ENCODE measurements around the gene CDC5L.
"Not testable (repeated sequence)": the region's sequence is repeated elsewhere in the genome, so short reads cannot be mapped to it uniquely, and the experiment has no call there.

CDC5L gene

GRCh38 chr6:44342489-44342888 is 45.0 kb upstream of the CDC5L start, which contains the start of gene SPATS1:
Gene SPATS1, plus strand, starts transcription at chr6:44342650. Its CDS starts 446 bp downstream, at chr6:44343096.
- H3K4me1 ChIP-seq (ENCODE audit: insufficient read depth, insufficient read length), result no peaks in the 10 kb centered on the region
- no peaks in the 10 kb centered on the region for H3K27me3 ChIP-seq (ENCODE audit: insufficient read depth, insufficient read length)
- no peaks in the 10 kb centered on the region for H3K36me3 ChIP-seq (ENCODE audit: insufficient read depth, insufficient read length, low read length)
- no peak within 1 kb of the TSS for H3K4me3 ChIP-seq (ENCODE audit: insufficient read length, low read depth)
- TF ChIP-seq SUZ12 (IDR thresholded peaks at IDR 0.05; ENCODE audit: extremely low read depth, insufficient read depth, insufficient read length) (no peak), ZNF274 (IDR thresholded peaks at IDR 0.05; ENCODE audit: low read depth, low read length) (no peak), YY1 (IDR thresholded peaks at IDR 0.05; ENCODE audit: insufficient read depth, insufficient read length) (no peak)
- DNase-seq (ENCODE audit: low read depth, low spot score), result no peak
- H3K9ac ChIP-seq (ENCODE audit: insufficient read length, low read depth), result no peak within 1 kb of the TSS
- no peaks in the 10 kb centered on the region for H3K9me3 ChIP-seq (ENCODE audit: insufficient read depth, low read length)

- H3K4me1 ChIP-seq (ENCODE audit: insufficient read depth, insufficient read length); H3K9ac ChIP-seq (ENCODE audit: insufficient read length, low read depth); H3K36me3 ChIP-seq (ENCODE audit: insufficient read depth, insufficient read length, low read length); H3K27me3 ChIP-seq (ENCODE audit: insufficient read depth, insufficient read length); H3K9me3 ChIP-seq (ENCODE audit: insufficient read depth, low read length); DNase-seq (ENCODE audit: low read depth, low spot score); H3K4me3 ChIP-seq (ENCODE audit: insufficient read length, low read depth): not testable (repeated sequence)
Measured at GRCh38 chr6:44346818-44347217, 40.7 kb upstream of the CDC5L start.

DNA sequence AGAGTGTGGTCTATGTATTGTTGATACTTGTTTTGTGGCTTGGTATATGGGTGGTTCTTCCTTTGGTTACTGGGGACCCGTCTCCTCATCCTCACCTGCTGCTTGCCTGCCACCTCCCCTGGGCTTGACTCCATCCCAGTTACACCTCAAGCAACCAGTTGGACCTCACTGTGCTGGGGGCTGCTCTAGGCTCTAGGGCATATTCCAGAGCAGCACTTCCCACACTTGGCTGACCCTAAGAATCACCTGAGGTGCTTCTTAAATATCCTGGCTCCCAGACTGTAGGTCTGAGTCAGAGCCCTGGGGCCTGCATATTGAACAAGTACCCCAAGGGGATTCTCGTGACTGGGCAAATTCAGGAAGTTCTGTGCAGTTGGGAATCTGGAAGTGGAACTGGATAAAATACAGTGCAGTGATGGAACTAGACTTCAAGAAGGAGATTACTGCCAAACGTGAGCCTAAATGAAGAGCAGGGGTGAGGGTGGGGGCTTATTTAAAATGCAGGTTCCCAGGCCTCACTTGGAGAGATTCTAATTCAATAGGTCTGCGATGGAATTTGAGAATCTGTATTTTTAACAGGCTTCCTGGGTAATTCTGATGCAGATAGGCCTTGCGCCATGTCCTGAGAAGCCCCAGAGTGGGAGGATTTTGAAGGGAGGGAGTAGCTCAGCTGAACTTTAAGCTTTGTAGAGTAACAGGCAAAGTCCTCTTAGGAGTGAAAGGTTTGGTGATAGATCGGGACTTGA is 37.4 kb upstream of the CDC5L start:
- Histone ChIP-seq H3K36me3 (ENCODE audit: insufficient read depth, insufficient read length, low read length) (no peaks in the 10 kb centered on the region), H3K9me3 (ENCODE audit: insufficient read depth, low read length) (no peaks in the 10 kb centered on the region), H3K9ac (ENCODE audit: insufficient read length, low read depth) (no peak overlapping the region), H3K4me3 (ENCODE audit: insufficient read length, low read depth) (no peak overlapping the region), H3K4me1 (ENCODE audit: insufficient read depth, insufficient read length) (peaks cover 4% of the 10 kb centered on the region), H3K27me3 (ENCODE audit: insufficient read depth, insufficient read length) (no peaks in the 10 kb centered on the region)
- DNase-seq (ENCODE audit: low read depth, low spot score), result no peak
- TF ChIP-seq ZNF274 (IDR thresholded peaks at IDR 0.05; ENCODE audit: low read depth, low read length), result no peak
- no peak for TF ChIP-seq YY1 (IDR thresholded peaks at IDR 0.05; ENCODE audit: insufficient read depth, insufficient read length)
- no peak for TF ChIP-seq SUZ12 (IDR thresholded peaks at IDR 0.05; ENCODE audit: extremely low read depth, insufficient read depth, insufficient read length)

GRCh38 chr6:44350650-44350994 is 36.9 kb upstream of the CDC5L start:
- not testable (repeated sequence) for H3K27me3 ChIP-seq (ENCODE audit: insufficient read depth, insufficient read length); H3K9me3 ChIP-seq (ENCODE audit: insufficient read depth, low read length); DNase-seq (ENCODE audit: low read depth, low spot score); H3K36me3 ChIP-seq (ENCODE audit: insufficient read depth, insufficient read length, low read length); H3K9ac ChIP-seq (ENCODE audit: insufficient read length, low read depth); H3K4me1 ChIP-seq (ENCODE audit: insufficient read depth, insufficient read length); H3K4me3 ChIP-seq (ENCODE audit: insufficient read length, low read depth)

DNA sequence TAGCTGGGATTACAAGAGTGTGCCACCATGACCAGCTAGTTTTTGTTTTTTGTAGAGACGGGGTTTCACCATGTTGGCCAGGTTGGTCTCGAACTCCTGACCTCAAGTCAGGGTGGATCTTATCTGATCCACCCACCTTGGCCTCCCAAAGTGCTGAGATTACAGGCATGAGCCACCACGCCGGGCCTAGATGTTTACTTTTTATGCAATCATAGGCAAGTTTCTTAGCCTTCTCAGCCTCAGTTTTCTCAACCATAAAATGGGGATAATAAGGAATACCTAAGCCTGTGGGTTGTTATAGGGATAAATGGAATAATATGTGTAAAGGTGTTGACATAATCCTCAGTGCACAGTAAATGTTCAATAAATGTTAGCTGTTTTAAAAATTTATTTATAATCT is 35.2 kb upstream of the CDC5L start:
- no peaks in the 10 kb centered on the region for H3K36me3 ChIP-seq (ENCODE audit: insufficient read depth, insufficient read length, low read length)
- H3K9ac ChIP-seq (ENCODE audit: insufficient read length, low read depth), result no peak overlapping the region
- no peak for DNase-seq (ENCODE audit: low read depth, low spot score)
- no peaks in the 10 kb centered on the region for H3K27me3 ChIP-seq (ENCODE audit: insufficient read depth, insufficient read length)
- H3K4me1 ChIP-seq (ENCODE audit: insufficient read depth, insufficient read length), result peaks cover 4% of the 10 kb centered on the region
- TF ChIP-seq YY1 (IDR thresholded peaks at IDR 0.05; ENCODE audit: insufficient read depth, insufficient read length) (no peak), SUZ12 (IDR thresholded peaks at IDR 0.05; ENCODE audit: extremely low read depth, insufficient read depth, insufficient read length) (no peak), ZNF274 (IDR thresholded peaks at IDR 0.05; ENCODE audit: low read depth, low read length) (no peak)
- H3K4me3 ChIP-seq (ENCODE audit: insufficient read length, low read depth), result no peak overlapping the region
- H3K9me3 ChIP-seq (ENCODE audit: insufficient read depth, low read length), result no peaks in the 10 kb centered on the region

DNA sequence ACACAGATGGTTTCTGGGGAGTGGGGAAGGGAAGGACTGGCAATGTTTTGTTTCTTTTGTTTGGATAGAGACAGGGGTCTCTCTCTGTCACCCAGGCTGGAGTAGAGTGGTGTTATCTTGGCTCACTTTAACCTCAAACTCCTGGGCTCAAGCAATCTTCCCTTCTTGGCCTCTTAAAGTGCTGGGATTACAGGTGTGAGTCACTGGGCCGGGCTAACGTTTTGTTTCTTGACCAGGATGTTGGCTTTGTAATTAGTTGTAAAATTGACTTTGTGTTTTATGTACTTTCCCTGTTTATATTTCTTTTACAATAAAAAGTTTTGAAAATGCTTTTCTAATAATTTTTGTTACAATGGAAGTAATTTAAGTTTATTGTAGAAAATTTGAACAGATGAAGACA is 34.2 kb upstream of the CDC5L start:
- Histone ChIP-seq H3K9me3 (ENCODE audit: insufficient read depth, low read length) (no peaks in the 10 kb centered on the region), H3K4me1 (ENCODE audit: insufficient read depth, insufficient read length) (peaks cover 4% of the 10 kb centered on the region), H3K36me3 (ENCODE audit: insufficient read depth, insufficient read length, low read length) (no peaks in the 10 kb centered on the region), H3K4me3 (ENCODE audit: insufficient read length, low read depth) (no peak overlapping the region), H3K27me3 (ENCODE audit: insufficient read depth, insufficient read length) (no peaks in the 10 kb centered on the region), H3K9ac (ENCODE audit: insufficient read length, low read depth) (no peak overlapping the region)
- no peak for DNase-seq (ENCODE audit: low read depth, low spot score)
- no peak for TF ChIP-seq YY1 (IDR thresholded peaks at IDR 0.05; ENCODE audit: insufficient read depth, insufficient read length)
- TF ChIP-seq ZNF274 (IDR thresholded peaks at IDR 0.05; ENCODE audit: low read depth, low read length), result no peak

DNA sequence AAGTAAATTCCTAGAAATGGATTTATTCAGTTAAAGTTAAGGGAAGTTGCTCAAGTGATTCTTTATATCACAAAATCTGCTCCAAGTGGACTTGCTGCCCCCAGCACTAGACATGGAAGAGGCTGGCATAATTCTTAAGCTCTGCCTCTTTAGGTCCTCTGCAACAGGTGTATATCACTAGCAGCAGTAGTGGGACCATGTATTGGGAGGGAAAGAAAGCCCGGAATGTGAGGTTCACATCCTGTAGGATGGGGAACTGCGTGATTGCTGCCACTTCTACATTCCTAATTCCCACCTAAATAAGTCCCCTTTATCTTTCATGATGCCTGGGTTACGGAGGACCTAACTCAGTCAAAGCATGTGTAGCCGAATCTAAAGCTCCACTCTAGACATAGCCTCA is 31.9 kb upstream of the CDC5L start:
- no peaks in the 10 kb centered on the region for H3K27me3 ChIP-seq (ENCODE audit: insufficient read depth, insufficient read length)
- DNase-seq (ENCODE audit: low read depth, low spot score), result no peak
- H3K4me3 ChIP-seq (ENCODE audit: insufficient read length, low read depth), result no peak overlapping the region
- no peaks in the 10 kb centered on the region for H3K36me3 ChIP-seq (ENCODE audit: insufficient read depth, insufficient read length, low read length)
- H3K9me3 ChIP-seq (ENCODE audit: insufficient read depth, low read length), result no peaks in the 10 kb centered on the region
- no peak for TF ChIP-seq YY1 (IDR thresholded peaks at IDR 0.05; ENCODE audit: insufficient read depth, insufficient read length)
- TF ChIP-seq ZNF274 (IDR thresholded peaks at IDR 0.05; ENCODE audit: low read depth, low read length), result no peak
- TF ChIP-seq SUZ12 (IDR thresholded peaks at IDR 0.05; ENCODE audit: extremely low read depth, insufficient read depth, insufficient read length), result no peak
- no peak overlapping the region for H3K9ac ChIP-seq (ENCODE audit: insufficient read length, low read depth)
- H3K4me1 ChIP-seq (ENCODE audit: insufficient read depth, insufficient read length), result no peaks in the 10 kb centered on the region

DNA sequence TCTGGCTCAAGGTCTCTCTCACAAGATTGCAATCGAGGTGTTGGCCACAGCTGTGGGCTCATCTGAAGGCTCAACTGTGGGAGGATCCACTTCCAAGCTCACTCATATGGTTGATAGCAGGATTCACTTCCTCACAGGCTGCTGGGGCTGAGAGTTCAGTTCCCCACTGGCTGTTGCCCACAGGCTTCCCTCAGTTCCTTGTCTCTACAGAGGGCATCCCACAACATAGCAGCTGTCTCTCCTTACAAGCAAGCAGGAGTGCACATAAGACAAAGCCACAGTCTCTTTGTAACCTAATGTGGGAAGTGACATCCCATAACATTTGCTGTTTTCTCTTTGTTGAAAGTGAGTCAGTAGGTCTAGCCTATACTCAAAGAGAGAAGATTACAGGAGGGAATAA is 31.0 kb upstream of the CDC5L start:
- H3K9ac ChIP-seq (ENCODE audit: insufficient read length, low read depth), result no peak overlapping the region
- H3K9me3 ChIP-seq (ENCODE audit: insufficient read depth, low read length), result no peaks in the 10 kb centered on the region
- no peak for TF ChIP-seq SUZ12 (IDR thresholded peaks at IDR 0.05; ENCODE audit: extremely low read depth, insufficient read depth, insufficient read length)
- no peak for TF ChIP-seq ZNF274 (IDR thresholded peaks at IDR 0.05; ENCODE audit: low read depth, low read length)
- TF ChIP-seq YY1 (IDR thresholded peaks at IDR 0.05; ENCODE audit: insufficient read depth, insufficient read length), result no peak
- H3K4me3 ChIP-seq (ENCODE audit: insufficient read length, low read depth), result no peak overlapping the region
- no peaks in the 10 kb centered on the region for H3K27me3 ChIP-seq (ENCODE audit: insufficient read depth, insufficient read length)
- no peaks in the 10 kb centered on the region for H3K36me3 ChIP-seq (ENCODE audit: insufficient read depth, insufficient read length, low read length)
- no peak for DNase-seq (ENCODE audit: low read depth, low spot score)
- H3K4me1 ChIP-seq (ENCODE audit: insufficient read depth, insufficient read length), result no peaks in the 10 kb centered on the region
